GM06990 (cell line): ENCODE measurements around the gene FCRL4.

Experiments used
- DNase-seq: peaks from one replicate; pipeline ENCODE4 v3.0.0-alpha.2; 2011; ENCODE audit not compliant: insufficient read length; ENCODE audit errors: extremely low read depth
- H3K27me3 ChIP-seq: replicated peaks from 2 replicates; pipeline ENCODE4 v1.6.0; 2011; ENCODE audit warnings: low read length; ENCODE audit not compliant: control insufficient read depth, insufficient read depth
- H3K36me3 ChIP-seq: 2 replicates; pipeline ENCODE4 v1.5.1; 2011; ENCODE audit warnings: low read length; ENCODE audit not compliant: control insufficient read depth, insufficient read depth
- H3K4me3 ChIP-seq: replicated peaks from 2 replicates; pipeline ENCODE4 v1.5.1; 2011; ENCODE audit warnings: low read depth, mild to moderate bottlenecking, control low read depth, low read length
- TF ChIP-seq, protein P1 (sequence below): IDR thresholded peaks from 2 replicates; pipeline ENCODE4 v1.5.1; 2011; ENCODE audit warnings: low read length, control low read depth, mild to moderate bottlenecking, inconsistent platforms; ENCODE audit not compliant: insufficient read depth, poor library complexity, severe bottlenecking

Gene FCRL4

DNA sequence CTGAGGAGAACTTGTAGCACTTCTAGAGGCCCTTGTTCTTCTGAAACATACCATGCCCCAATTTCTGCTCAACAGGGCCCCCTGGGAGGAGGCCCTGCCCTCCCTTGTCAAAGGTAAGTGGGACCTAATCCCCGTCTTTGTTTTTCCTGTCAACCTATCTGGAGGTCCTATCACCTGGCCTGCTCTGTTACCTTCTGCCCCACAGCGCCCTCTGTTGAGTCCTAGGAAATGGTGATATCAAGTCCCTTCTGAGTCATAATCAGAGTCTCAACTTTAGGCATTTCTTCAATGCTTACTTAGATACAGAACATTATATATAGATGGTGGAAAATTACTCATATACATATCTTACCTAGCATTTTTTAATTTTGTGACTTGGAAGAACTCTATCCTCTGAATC is 28.2 kb upstream of the FCRL4 start:
- Histone ChIP-seq H3K4me3 (no peak overlapping the region), H3K27me3 (peaks cover 1% of the 10 kb centered on the region), H3K36me3 (no peaks in the 10 kb centered on the region)
- TF ChIP-seq, protein P1, sequence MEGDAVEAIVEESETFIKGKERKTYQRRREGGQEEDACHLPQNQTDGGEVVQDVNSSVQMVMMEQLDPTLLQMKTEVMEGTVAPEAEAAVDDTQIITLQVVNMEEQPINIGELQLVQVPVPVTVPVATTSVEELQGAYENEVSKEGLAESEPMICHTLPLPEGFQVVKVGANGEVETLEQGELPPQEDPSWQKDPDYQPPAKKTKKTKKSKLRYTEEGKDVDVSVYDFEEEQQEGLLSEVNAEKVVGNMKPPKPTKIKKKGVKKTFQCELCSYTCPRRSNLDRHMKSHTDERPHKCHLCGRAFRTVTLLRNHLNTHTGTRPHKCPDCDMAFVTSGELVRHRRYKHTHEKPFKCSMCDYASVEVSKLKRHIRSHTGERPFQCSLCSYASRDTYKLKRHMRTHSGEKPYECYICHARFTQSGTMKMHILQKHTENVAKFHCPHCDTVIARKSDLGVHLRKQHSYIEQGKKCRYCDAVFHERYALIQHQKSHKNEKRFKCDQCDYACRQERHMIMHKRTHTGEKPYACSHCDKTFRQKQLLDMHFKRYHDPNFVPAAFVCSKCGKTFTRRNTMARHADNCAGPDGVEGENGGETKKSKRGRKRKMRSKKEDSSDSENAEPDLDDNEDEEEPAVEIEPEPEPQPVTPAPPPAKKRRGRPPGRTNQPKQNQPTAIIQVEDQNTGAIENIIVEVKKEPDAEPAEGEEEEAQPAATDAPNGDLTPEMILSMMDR: peak; percentile 71
- peak; percentile 20 for DNase-seq

DNA sequence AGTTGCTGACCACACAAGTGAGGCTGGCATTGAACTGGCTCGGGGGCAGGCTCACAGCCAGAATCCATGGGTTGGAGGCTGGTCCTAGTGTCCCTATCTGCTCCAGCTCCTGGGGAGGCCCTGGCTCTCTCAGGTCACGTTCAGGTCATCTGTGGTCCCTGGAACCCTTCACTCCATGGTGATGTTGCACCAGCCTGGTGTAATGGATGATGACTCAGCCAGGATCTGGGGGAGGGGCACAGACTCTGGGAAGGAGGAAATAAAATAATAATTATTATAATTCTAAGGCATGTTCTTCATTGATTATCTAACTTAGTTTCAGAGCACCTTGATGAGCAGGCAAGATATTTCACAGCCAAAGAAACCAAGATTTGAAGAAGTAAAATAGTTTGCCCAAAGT is 26.6 kb upstream of the FCRL4 start:
- no peak for DNase-seq
- Histone ChIP-seq H3K36me3 (no peaks in the 10 kb centered on the region), H3K27me3 (peaks cover 1% of the 10 kb centered on the region), H3K4me3 (no peak overlapping the region)
- TF ChIP-seq, protein P1: no peak

DNA sequence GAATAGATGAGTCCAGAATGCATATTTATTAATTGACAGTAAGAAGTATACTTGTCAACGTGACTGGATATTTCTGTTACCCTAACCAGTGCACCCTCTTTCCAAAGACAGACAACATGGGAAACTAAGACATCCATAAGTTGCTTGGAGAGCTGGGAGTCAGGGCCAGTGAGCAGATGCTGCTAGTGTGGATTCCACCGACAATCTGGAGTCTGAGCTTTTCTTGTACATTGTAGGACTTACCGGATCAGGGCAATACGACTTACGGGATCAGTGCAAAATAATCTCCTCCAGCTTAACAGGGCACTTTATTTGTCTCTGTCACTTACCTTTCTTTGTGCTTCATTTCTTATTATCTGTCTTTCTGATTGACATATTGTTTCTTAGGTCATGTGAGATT is 24.6 kb upstream of the FCRL4 start:
- Histone ChIP-seq H3K27me3 (peaks cover 1% of the 10 kb centered on the region), H3K36me3 (no peaks in the 10 kb centered on the region), H3K4me3 (no peak overlapping the region)
- TF ChIP-seq, protein P1: no peak
- no peak for DNase-seq

DNA sequence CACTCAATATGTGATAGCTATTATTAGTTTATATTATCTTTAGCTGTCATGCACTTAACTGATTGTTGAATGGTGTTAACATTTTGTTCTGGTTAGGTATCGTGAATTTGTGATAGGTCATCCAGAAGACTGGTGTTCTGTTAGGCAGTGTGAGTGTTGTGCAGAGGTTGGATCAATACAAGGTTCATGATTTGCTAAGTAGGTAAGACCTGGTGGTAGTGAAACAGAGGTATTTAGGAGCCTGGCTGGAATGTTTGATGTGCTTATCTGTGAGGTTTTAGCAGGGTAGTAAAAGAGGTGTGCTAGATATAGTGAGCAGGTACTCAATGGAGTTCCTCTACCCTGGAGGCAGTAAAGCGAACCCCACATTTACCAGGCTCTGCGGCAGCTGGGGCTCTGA is 20.3 kb upstream of the FCRL4 start:
- no peak for DNase-seq
- Histone ChIP-seq H3K4me3 (no peak overlapping the region), H3K36me3 (no peaks in the 10 kb centered on the region), H3K27me3 (peaks cover 3% of the 10 kb centered on the region; the same call in 1 of the 2 replicates)
- TF ChIP-seq, protein P1: no peak

DNA sequence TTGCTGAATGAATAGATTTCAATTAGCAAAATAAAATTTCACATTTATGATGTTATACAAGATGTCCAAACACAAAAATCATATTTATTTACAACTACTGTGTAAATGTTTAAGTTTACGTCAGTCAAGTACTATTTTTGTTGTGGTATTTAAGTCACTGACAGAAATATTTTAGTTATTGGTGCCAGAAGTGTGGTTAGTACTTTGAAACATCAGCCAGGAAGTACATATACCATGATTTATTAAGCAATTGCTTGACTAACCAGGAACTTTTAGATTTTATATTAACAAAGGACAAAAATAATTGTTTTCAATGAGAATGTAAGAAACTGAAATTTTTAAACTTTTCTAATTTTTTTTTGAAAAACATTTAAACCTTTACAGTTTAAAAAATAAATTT is 2.4 kb upstream of the FCRL4 start:
- no peaks in the 10 kb centered on the region; the same call in 1 of the 2 replicates for H3K27me3 ChIP-seq
- TF ChIP-seq, protein P1: no peak
- DNase-seq: no peak
- no peak overlapping the region for H3K4me3 ChIP-seq
- no peaks in the 10 kb centered on the region for H3K36me3 ChIP-seq

GRCh38 chr1:157596384-157596783 is 1.5 kb downstream of the FCRL4 start:
- TF ChIP-seq, protein P1: no peak

More at GRCh38 chr1:157596384-157596783, 1.5 kb downstream of the FCRL4 start:
- no peaks in the 10 kb centered on the region for H3K36me3 ChIP-seq
- no peak for DNase-seq
- no peak overlapping the region for H3K4me3 ChIP-seq
- H3K27me3 ChIP-seq: no peaks in the 10 kb centered on the region; the same call in 1 of the 2 replicates
